Measurements from ENCODE around the gene OTOF.

The OTOF gene

DNA sequence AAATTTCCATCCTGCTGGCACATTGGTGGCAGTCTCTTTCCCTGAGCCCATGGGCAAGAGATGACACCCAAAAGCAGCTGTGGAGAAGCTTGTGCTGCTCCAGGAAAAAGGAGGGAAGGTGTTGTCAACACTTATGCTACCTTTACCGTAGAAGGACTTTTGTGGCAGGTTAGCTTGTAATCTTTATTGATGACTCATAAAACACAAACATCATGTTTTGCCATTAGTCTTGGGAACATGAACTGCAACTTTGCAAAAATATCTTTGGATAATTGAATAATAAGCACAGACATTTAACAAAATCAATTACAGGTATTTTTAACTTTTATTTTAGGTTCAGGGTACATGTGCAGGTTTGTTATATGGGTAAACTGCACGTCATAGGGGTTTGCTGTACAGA is 42.8 kb downstream of the OTOF start:
- TF ChIP-seq BHLHE40 (IDR thresholded peaks at IDR 0.05; ENCODE audit: borderline replicate concordance) (no peak), ZNF384 (IDR thresholded peaks at IDR 0.05) (no peak), PKNOX1 (IDR thresholded peaks at IDR 0.05) (no peak), TARDBP (IDR thresholded peaks at IDR 0.05) (no peak), FOXM1 (IDR thresholded peaks at IDR 0.05; ENCODE audit: borderline replicate concordance) (no peak)
- CTCF ChIA-PET = no interaction called here
- DNase-seq (ENCODE audit: extremely low spot score) = no peak
- POLR2A ChIA-PET = no interaction called here

DNA sequence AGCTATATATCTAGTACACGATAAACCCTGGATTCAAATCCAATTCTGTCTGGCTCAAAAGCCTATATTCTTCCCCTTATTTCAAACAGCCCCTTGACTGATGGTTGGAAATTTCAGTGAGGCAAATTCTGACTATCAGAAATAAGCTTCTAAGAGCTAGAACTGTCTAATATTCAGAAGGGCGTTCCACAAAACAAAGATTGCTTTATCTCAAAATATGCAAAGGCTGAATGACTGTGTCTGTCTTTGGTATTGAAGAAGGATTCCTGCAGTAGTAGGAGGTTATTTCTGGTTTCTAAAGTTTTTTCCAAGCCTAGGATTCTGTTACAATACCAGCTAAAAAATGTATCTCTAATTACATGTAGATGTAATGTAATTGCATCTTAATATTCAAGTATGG is 45.1 kb downstream of the OTOF start:
- DNase-seq (ENCODE audit: extremely low spot score) = no peak
- ChIA-PET POLR2A (no interaction called here), CTCF (no interaction called here)
- no peak for TF ChIP-seq NFRKB (IDR thresholded peaks at IDR 0.05)
- no peak for TF ChIP-seq L3MBTL2 (conservative IDR thresholded peaks at IDR 0.05)
- TF ChIP-seq SUZ12 (IDR thresholded peaks at IDR 0.05) = no peak
- no peak for TF ChIP-seq SP1 (IDR thresholded peaks at IDR 0.05)
- no peak for TF ChIP-seq CTBP1 (IDR thresholded peaks at IDR 0.05; ENCODE audit: borderline replicate concordance)
- TF ChIP-seq FOXM1 (IDR thresholded peaks at IDR 0.05; ENCODE audit: borderline replicate concordance) = no peak
- TF ChIP-seq LEF1 (IDR thresholded peaks at IDR 0.05; ENCODE audit: borderline replicate concordance) = no peak
- TF ChIP-seq ELF4 (IDR thresholded peaks at IDR 0.05) = no peak
- no peak for TF ChIP-seq HDGF (IDR thresholded peaks at IDR 0.05; ENCODE audit: borderline replicate concordance)
- no peak for TF ChIP-seq ARNT (IDR thresholded peaks at IDR 0.05)
- TF ChIP-seq FOXA1 (IDR thresholded peaks at IDR 0.05) = no peak
- no peak for TF ChIP-seq TARDBP (IDR thresholded peaks at IDR 0.05)
- TF ChIP-seq PKNOX1 (IDR thresholded peaks at IDR 0.05) = no peak
- TF ChIP-seq FOXK2 (IDR thresholded peaks at IDR 0.05) = no peak
- no peak for TF ChIP-seq ZNF384 (IDR thresholded peaks at IDR 0.05)
- no peak for TF ChIP-seq BHLHE40 (IDR thresholded peaks at IDR 0.05; ENCODE audit: borderline replicate concordance)

GRCh38 chr2:26432363-26432762 is 45.6 kb downstream of the OTOF start:
- TF ChIP-seq LEF1 (IDR thresholded peaks at IDR 0.05; ENCODE audit: borderline replicate concordance) (no peak), ZNF384 (IDR thresholded peaks at IDR 0.05) (no peak), FOXM1 (IDR thresholded peaks at IDR 0.05; ENCODE audit: borderline replicate concordance) (no peak), FOXK2 (IDR thresholded peaks at IDR 0.05) (no peak), CTBP1 (IDR thresholded peaks at IDR 0.05; ENCODE audit: borderline replicate concordance) (no peak), SP1 (IDR thresholded peaks at IDR 0.05) (no peak), FOXA1 (IDR thresholded peaks at IDR 0.05) (no peak), BHLHE40 (IDR thresholded peaks at IDR 0.05; ENCODE audit: borderline replicate concordance) (no peak), ARNT (IDR thresholded peaks at IDR 0.05) (no peak), TARDBP (IDR thresholded peaks at IDR 0.05) (no peak), ELF4 (IDR thresholded peaks at IDR 0.05) (no peak), NFRKB (IDR thresholded peaks at IDR 0.05) (no peak), HDGF (IDR thresholded peaks at IDR 0.05; ENCODE audit: borderline replicate concordance) (no peak), SUZ12 (IDR thresholded peaks at IDR 0.05) (no peak), PKNOX1 (IDR thresholded peaks at IDR 0.05) (no peak), L3MBTL2 (conservative IDR thresholded peaks at IDR 0.05) (no peak)
- no peak for DNase-seq (ENCODE audit: extremely low spot score)
- POLR2A ChIA-PET = no interaction called here
- CTCF ChIA-PET = no interaction called here

DNA sequence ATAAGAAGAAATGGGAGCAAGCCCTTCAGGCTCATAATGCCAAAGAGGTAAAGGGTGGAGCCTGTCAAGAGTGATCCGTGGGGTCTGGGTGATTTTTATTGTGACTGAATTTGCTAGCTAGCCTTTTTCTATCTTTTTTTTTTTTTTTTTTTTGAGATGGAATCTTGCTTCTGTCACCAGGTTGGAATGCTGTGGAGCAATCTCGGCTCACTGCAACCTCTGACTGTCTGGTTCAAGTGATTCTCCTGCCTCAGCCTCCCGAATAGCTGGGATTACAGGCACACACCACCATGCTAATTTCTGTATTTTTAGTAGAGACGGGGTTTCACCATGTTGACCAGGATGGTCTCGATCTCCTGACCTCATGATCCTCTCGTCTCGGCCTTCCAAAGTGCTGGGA is 47.1 kb downstream of the OTOF start:
- no peak for TF ChIP-seq FOXA1 (IDR thresholded peaks at IDR 0.05)
- TF ChIP-seq ZNF384 (IDR thresholded peaks at IDR 0.05) = no peak
- TF ChIP-seq SP1 (IDR thresholded peaks at IDR 0.05) = no peak
- no peak for TF ChIP-seq CTBP1 (IDR thresholded peaks at IDR 0.05; ENCODE audit: borderline replicate concordance)
- DNase-seq (ENCODE audit: extremely low spot score) = no peak
- ChIA-PET POLR2A (no interaction called here), CTCF (no interaction called here)

GRCh38 chr2:26429779-26430578 is 47.9 kb downstream of the OTOF start:
- no peak for TF ChIP-seq FOXK2 (IDR thresholded peaks at IDR 0.05)
- no peak for TF ChIP-seq SUZ12 (IDR thresholded peaks at IDR 0.05)
- no peak for TF ChIP-seq ELF4 (IDR thresholded peaks at IDR 0.05)
- TF ChIP-seq SP1 (IDR thresholded peaks at IDR 0.05) = no peak
- no peak for TF ChIP-seq TARDBP (IDR thresholded peaks at IDR 0.05)
- no peak for TF ChIP-seq ZNF384 (IDR thresholded peaks at IDR 0.05)
- no peak for TF ChIP-seq FOXA1 (IDR thresholded peaks at IDR 0.05)
- no peak for TF ChIP-seq L3MBTL2 (conservative IDR thresholded peaks at IDR 0.05)
- no peak for TF ChIP-seq NFRKB (IDR thresholded peaks at IDR 0.05)
- no peak for TF ChIP-seq PKNOX1 (IDR thresholded peaks at IDR 0.05)
- no peak for TF ChIP-seq CTBP1 (IDR thresholded peaks at IDR 0.05; ENCODE audit: borderline replicate concordance)
- TF ChIP-seq HDGF (IDR thresholded peaks at IDR 0.05; ENCODE audit: borderline replicate concordance) = no peak
- DNase-seq (ENCODE audit: extremely low spot score) = no peak
- CTCF ChIA-PET = no interaction called here
- POLR2A ChIA-PET = no interaction called here

- ChIA-PET POLR2A (no interaction called here), CTCF (no interaction called here)
- no peak for DNase-seq (ENCODE audit: extremely low spot score)
- TF ChIP-seq ELF4 (IDR thresholded peaks at IDR 0.05) (no peak), BHLHE40 (IDR thresholded peaks at IDR 0.05; ENCODE audit: borderline replicate concordance) (no peak), NFRKB (IDR thresholded peaks at IDR 0.05) (no peak), LEF1 (IDR thresholded peaks at IDR 0.05; ENCODE audit: borderline replicate concordance) (no peak), CTBP1 (IDR thresholded peaks at IDR 0.05; ENCODE audit: borderline replicate concordance) (no peak)
Measured at GRCh38 chr2:26428846-26429245, 49.1 kb downstream of the OTOF start.
